GM06990 (cell line): ENCODE measurements around the gene CD79B.

Source experiments
- DNase-seq: peaks from one replicate; pipeline ENCODE4 v3.0.0-alpha.2; 2011; ENCODE audit not compliant: insufficient read length; ENCODE audit errors: extremely low read depth
- H3K27me3 ChIP-seq: replicated peaks from 2 replicates; pipeline ENCODE4 v1.6.0; 2011; ENCODE audit warnings: low read length; ENCODE audit not compliant: control insufficient read depth, insufficient read depth
- H3K36me3 ChIP-seq: 2 replicates; pipeline ENCODE4 v1.5.1; 2011; ENCODE audit warnings: low read length; ENCODE audit not compliant: control insufficient read depth, insufficient read depth
- H3K4me3 ChIP-seq: replicated peaks from 2 replicates; pipeline ENCODE4 v1.5.1; 2011; ENCODE audit warnings: low read depth, mild to moderate bottlenecking, control low read depth, low read length
- CTCF ChIP-seq: IDR thresholded peaks from 2 replicates; pipeline ENCODE4 v1.5.1; 2011; ENCODE audit warnings: low read length, control low read depth, mild to moderate bottlenecking, inconsistent platforms; ENCODE audit not compliant: insufficient read depth, poor library complexity, severe bottlenecking

The CD79B gene

GRCh38 chr17:63933598-63933997 is 1.5 kb upstream of the CD79B start:
- DNase-seq, result no peak
- Histone ChIP-seq H3K27me3 (no peaks in the 10 kb centered on the region), H3K4me3 (no peak overlapping the region), H3K36me3 (peaks cover 20% of the 10 kb centered on the region)
- no peak for TF ChIP-seq CTCF

GRCh38 chr17:63932721-63933120 is 590 bp upstream of the CD79B start:
- no peak for DNase-seq
- TF ChIP-seq CTCF, result no peak
- Histone ChIP-seq H3K36me3 (peaks cover 27% of the 10 kb centered on the region), H3K27me3 (no peaks in the 10 kb centered on the region), H3K4me3 (peak overlapping the region; percentile 99)

GRCh38 chr17:63930951-63931575 is 1.1 kb downstream of the CD79B start:
- peak; percentile 74 for DNase-seq
- peak overlapping the region; percentile 99 for H3K4me3 ChIP-seq

GRCh38 chr17:63929860-63930766 is 2.0 kb downstream of the CD79B start:
- DNase-seq, result no peak
- Histone ChIP-seq H3K27me3 (no peaks in the 10 kb centered on the region), H3K36me3 (peaks cover 27% of the 10 kb centered on the region), H3K4me3 (peak overlapping the region; percentile 99)
- TF ChIP-seq CTCF, result no peak

More at GRCh38 chr17:63930951-63931575, 1.1 kb downstream of the CD79B start:
- H3K36me3 ChIP-seq, result peaks cover 27% of the 10 kb centered on the region
- no peaks in the 10 kb centered on the region for H3K27me3 ChIP-seq
- no peak for TF ChIP-seq CTCF

GRCh38 chr17:63928966-63929695 is 3.0 kb downstream of the CD79B start:
- H3K36me3 ChIP-seq, result peaks cover 27% of the 10 kb centered on the region
- TF ChIP-seq CTCF, result no peak
- no peak for DNase-seq
- H3K4me3 ChIP-seq, result no peak overlapping the region
- H3K27me3 ChIP-seq, result no peaks in the 10 kb centered on the region
